ENCODE data around the gene TUBG1.
"Not testable (repeated sequence)": the region's sequence is repeated elsewhere in the genome, so short reads cannot be mapped to it uniquely, and the experiment has no call there.

The TUBG1 gene

GRCh38 chr17:42621987-42622386 lies 12.5 kb downstream of the TUBG1 start:
- H3K36me3 ChIP-seq (ENCODE audit: control insufficient read depth in 5 of 5, insufficient read depth in 5 of 5, low read length in 5 of 5); H3K4me3 ChIP-seq (ENCODE audit: low read depth in 1 of 5, low read length in 5 of 5); H3K9ac ChIP-seq (ENCODE audit: low read length in 5 of 5); H3K27me3 ChIP-seq (ENCODE audit: control insufficient read depth in 5 of 5, insufficient read depth in 4 of 5, low read length in 5 of 5); H3K9me3 ChIP-seq (ENCODE audit: control insufficient read depth in 5 of 5, low read length in 5 of 5); H3K27ac ChIP-seq (ENCODE audit: low read depth, low read length); H3K4me1 ChIP-seq (ENCODE audit: control insufficient read depth in 5 of 5, insufficient read depth in 5 of 5, low read length in 5 of 5): not testable (repeated sequence)

- Histone ChIP-seq H3K9me3 (ENCODE audit: control insufficient read depth in 5 of 5, low read length in 5 of 5) (no peaks in the 10 kb centered on the region), H3K4me3 (ENCODE audit: low read depth in 1 of 5, low read length in 5 of 5) (no peak overlapping the region), H3K36me3 (ENCODE audit: control insufficient read depth in 5 of 5, insufficient read depth in 5 of 5, low read length in 5 of 5) (no peaks in the 10 kb centered on the region), H3K4me1 (ENCODE audit: control insufficient read depth in 5 of 5, insufficient read depth in 5 of 5, low read length in 5 of 5) (peaks cover 0 to 6% (median 2%) of the 10 kb centered on the region in 5 donors), H3K27ac (ENCODE audit: low read depth, low read length) (no peak overlapping the region), H3K27me3 (ENCODE audit: control insufficient read depth in 5 of 5, insufficient read depth in 4 of 5, low read length in 5 of 5) (no peaks in the 10 kb centered on the region), H3K9ac (ENCODE audit: low read length in 5 of 5) (no peak overlapping the region)
Measured at GRCh38 chr17:42623271-42623670, 13.8 kb downstream of the TUBG1 start.

- H3K9ac ChIP-seq (ENCODE audit: low read length in 5 of 5), result peak overlapping the region in 1 of 5 donors; percentile 2
- H3K27ac ChIP-seq (ENCODE audit: low read depth, low read length), result no peak overlapping the region
- H3K4me1 ChIP-seq (ENCODE audit: control insufficient read depth in 5 of 5, insufficient read depth in 5 of 5, low read length in 5 of 5), result no peaks in the 10 kb centered on the region
- no peaks in the 10 kb centered on the region for H3K27me3 ChIP-seq (ENCODE audit: control insufficient read depth in 5 of 5, insufficient read depth in 4 of 5, low read length in 5 of 5)
- no peaks in the 10 kb centered on the region for H3K36me3 ChIP-seq (ENCODE audit: control insufficient read depth in 5 of 5, insufficient read depth in 5 of 5, low read length in 5 of 5)
- H3K9me3 ChIP-seq (ENCODE audit: control insufficient read depth in 5 of 5, low read length in 5 of 5), result no peaks in the 10 kb centered on the region
- no peak overlapping the region for H3K4me3 ChIP-seq (ENCODE audit: low read depth in 1 of 5, low read length in 5 of 5)
Measured at GRCh38 chr17:42623732-42624596, 14.5 kb downstream of the TUBG1 start.

GRCh38 chr17:42627032-42627764 lies 17.7 kb downstream of the TUBG1 start:
- not testable (repeated sequence) for H3K4me3 ChIP-seq (ENCODE audit: low read depth in 1 of 5, low read length in 5 of 5); H3K36me3 ChIP-seq (ENCODE audit: control insufficient read depth in 5 of 5, insufficient read depth in 5 of 5, low read length in 5 of 5); H3K9ac ChIP-seq (ENCODE audit: low read length in 5 of 5); H3K27me3 ChIP-seq (ENCODE audit: control insufficient read depth in 5 of 5, insufficient read depth in 4 of 5, low read length in 5 of 5); H3K9me3 ChIP-seq (ENCODE audit: control insufficient read depth in 5 of 5, low read length in 5 of 5); H3K27ac ChIP-seq (ENCODE audit: low read depth, low read length); H3K4me1 ChIP-seq (ENCODE audit: control insufficient read depth in 5 of 5, insufficient read depth in 5 of 5, low read length in 5 of 5)

- no peaks in the 10 kb centered on the region for H3K9me3 ChIP-seq (ENCODE audit: control insufficient read depth in 5 of 5, low read length in 5 of 5)
- H3K4me3 ChIP-seq (ENCODE audit: low read depth in 1 of 5, low read length in 5 of 5), result no peak overlapping the region
- H3K27ac ChIP-seq (ENCODE audit: low read depth, low read length), result no peak overlapping the region
- no peaks in the 10 kb centered on the region for H3K27me3 ChIP-seq (ENCODE audit: control insufficient read depth in 5 of 5, insufficient read depth in 4 of 5, low read length in 5 of 5)
- no peaks in the 10 kb centered on the region for H3K4me1 ChIP-seq (ENCODE audit: control insufficient read depth in 5 of 5, insufficient read depth in 5 of 5, low read length in 5 of 5)
- no peaks in the 10 kb centered on the region for H3K36me3 ChIP-seq (ENCODE audit: control insufficient read depth in 5 of 5, insufficient read depth in 5 of 5, low read length in 5 of 5)
- no peak overlapping the region for H3K9ac ChIP-seq (ENCODE audit: low read length in 5 of 5)
Measured at GRCh38 chr17:42629411-42630009, 20.0 kb downstream of the TUBG1 start.

GRCh38 chr17:42632949-42633444 lies 23.5 kb downstream of the TUBG1 start:
- Histone ChIP-seq H3K4me1 (ENCODE audit: control insufficient read depth in 5 of 5, insufficient read depth in 5 of 5, low read length in 5 of 5) (no peaks in the 10 kb centered on the region), H3K27ac (ENCODE audit: low read depth, low read length) (no peak overlapping the region), H3K9ac (ENCODE audit: low read length in 5 of 5) (no peak overlapping the region), H3K27me3 (ENCODE audit: control insufficient read depth in 5 of 5, insufficient read depth in 4 of 5, low read length in 5 of 5) (no peaks in the 10 kb centered on the region), H3K36me3 (ENCODE audit: control insufficient read depth in 5 of 5, insufficient read depth in 5 of 5, low read length in 5 of 5) (no peaks in the 10 kb centered on the region), H3K9me3 (ENCODE audit: control insufficient read depth in 5 of 5, low read length in 5 of 5) (no peaks in the 10 kb centered on the region), H3K4me3 (ENCODE audit: low read depth in 1 of 5, low read length in 5 of 5) (no peak overlapping the region)

- H3K4me3 ChIP-seq (ENCODE audit: low read depth in 1 of 5, low read length in 5 of 5), result no peak overlapping the region
- no peaks in the 10 kb centered on the region for H3K27me3 ChIP-seq (ENCODE audit: control insufficient read depth in 5 of 5, insufficient read depth in 4 of 5, low read length in 5 of 5)
- no peaks in the 10 kb centered on the region for H3K9me3 ChIP-seq (ENCODE audit: control insufficient read depth in 5 of 5, low read length in 5 of 5)
- no peak overlapping the region for H3K27ac ChIP-seq (ENCODE audit: low read depth, low read length)
- peaks cover 0 to 8% (median 0%) of the 10 kb centered on the region in 5 donors for H3K4me1 ChIP-seq (ENCODE audit: control insufficient read depth in 5 of 5, insufficient read depth in 5 of 5, low read length in 5 of 5)
- no peaks in the 10 kb centered on the region for H3K36me3 ChIP-seq (ENCODE audit: control insufficient read depth in 5 of 5, insufficient read depth in 5 of 5, low read length in 5 of 5)
- H3K9ac ChIP-seq (ENCODE audit: low read length in 5 of 5), result no peak overlapping the region
Measured at GRCh38 chr17:42639525-42640113, 30.1 kb downstream of the TUBG1 start.

GRCh38 chr17:42640121-42640520 lies 30.6 kb downstream of the TUBG1 start:
- Histone ChIP-seq H3K36me3 (ENCODE audit: control insufficient read depth in 5 of 5, insufficient read depth in 5 of 5, low read length in 5 of 5) (no peaks in the 10 kb centered on the region), H3K9ac (ENCODE audit: low read length in 5 of 5) (no peak overlapping the region), H3K27ac (ENCODE audit: low read depth, low read length) (no peak overlapping the region), H3K27me3 (ENCODE audit: control insufficient read depth in 5 of 5, insufficient read depth in 4 of 5, low read length in 5 of 5) (no peaks in the 10 kb centered on the region), H3K4me1 (ENCODE audit: control insufficient read depth in 5 of 5, insufficient read depth in 5 of 5, low read length in 5 of 5) (peaks cover 0 to 8% (median 0%) of the 10 kb centered on the region in 5 donors), H3K4me3 (ENCODE audit: low read depth in 1 of 5, low read length in 5 of 5) (no peak overlapping the region), H3K9me3 (ENCODE audit: control insufficient read depth in 5 of 5, low read length in 5 of 5) (no peaks in the 10 kb centered on the region)

- Histone ChIP-seq H3K27ac (ENCODE audit: low read depth, low read length) (no peak overlapping the region), H3K4me3 (ENCODE audit: low read depth in 1 of 5, low read length in 5 of 5) (no peak overlapping the region), H3K9ac (ENCODE audit: low read length in 5 of 5) (no peak overlapping the region)
Measured at GRCh38 chr17:42642336-42642735, 32.9 kb downstream of the TUBG1 start.

More at GRCh38 chr17:42642336-42642735, 32.9 kb downstream of the TUBG1 start:
- no peaks in the 10 kb centered on the region for H3K36me3 ChIP-seq (ENCODE audit: control insufficient read depth in 5 of 5, insufficient read depth in 5 of 5, low read length in 5 of 5)
- H3K9me3 ChIP-seq (ENCODE audit: control insufficient read depth in 5 of 5, low read length in 5 of 5), result no peaks in the 10 kb centered on the region
- no peaks in the 10 kb centered on the region for H3K27me3 ChIP-seq (ENCODE audit: control insufficient read depth in 5 of 5, insufficient read depth in 4 of 5, low read length in 5 of 5)
- H3K4me1 ChIP-seq (ENCODE audit: control insufficient read depth in 5 of 5, insufficient read depth in 5 of 5, low read length in 5 of 5), result peaks cover 0 to 8% (median 0%) of the 10 kb centered on the region in 5 donors

Data from subcutaneous abdominal adipose tissue (tissue), 5 donors.